Smooth muscle cell of bladder (primary cell): ENCODE results near the gene SPATA6. TPM values are rescaled to one million over a fixed set of nuclear protein-coding genes. Genes with fewer than 3 reads are reported as not detected.

ENCODE experiments used
- total RNA-seq: library from RNA; depleted of rRNA; stranded (reverse); fragments of >200 nt; gene quantifications from 2 replicates; pipeline ENCODE4 v1.2.3, GENCODE V29; 2014

SPATA6 gene
- 4.0 and 5.4 TPM in 2 replicates for total RNA-seq

GRCh38 chr1:48471691-48472576 lies at the start of gene SPATA6:
Gene SPATA6 (minus strand): TSS chr1:48472204. CDS start chr1:48472008, 196 bp downstream.

Other genes starting within 250 kb of the SPATA6 start
- not detected in 2 replicates for gene SLC5A9, start 249.5 kb downstream of the SPATA6 start, total RNA-seq